Neural crest cell (in vitro differentiated cells): ENCODE measurements around the gene C2orf49. TPM values are rescaled to one million over a fixed set of nuclear protein-coding genes. Genes with fewer than 3 reads are reported as not detected.

Experiments
- DNase-seq: peaks from one replicate; pipeline ENCODE4 v3.0.0; 2021; ENCODE audit warnings: low read depth, mixed read lengths, low spot score
- H3K27ac Mint-ChIP-seq: one replicate; pipeline ENCODE4 v1.8.0; 2021; ENCODE audit warnings: mild to moderate bottlenecking, mixed read lengths; ENCODE audit not compliant: unreplicated experiment
- H3K27me3 Mint-ChIP-seq: 2 replicates; pipeline ENCODE4 v1.8.0; 2021; ENCODE audit warnings: low read depth, mild to moderate bottlenecking, mixed read lengths
- H3K36me3 Mint-ChIP-seq: 2 replicates; pipeline ENCODE4 v1.8.0; 2021; ENCODE audit warnings: low read depth, mild to moderate bottlenecking, mixed read lengths
- H3K4me1 Mint-ChIP-seq: 2 replicates; pipeline ENCODE4 v1.8.0; 2021; ENCODE audit warnings: mixed read lengths
- H3K4me3 Mint-ChIP-seq: one replicate; pipeline ENCODE4 v1.8.0; 2021; ENCODE audit warnings: mild to moderate bottlenecking, mixed read lengths
- H3K9me3 Mint-ChIP-seq: 2 replicates; pipeline ENCODE4 v1.8.0; 2021; ENCODE audit warnings: mixed read lengths
- CTCF ChIP-seq: fragments of 200-600 bp; sonication (generic); conservative IDR thresholded peaks from 2 replicates; pipeline ENCODE4 v1.5.0; 2021; ENCODE audit warnings: antibody characterized with exemption, mild to moderate bottlenecking
- total RNA-seq: library from RNA; stranded (reverse); gene quantifications from 2 replicates; pipeline ENCODE4 v1.2.1, GENCODE V29; 2021

The C2orf49 gene
- total RNA-seq, 1 donor from 2014 or later: 19.9 TPM

- Mint-ChIP-seq H3K27me3 (no peaks in the 10 kb centered on the region), H3K36me3 (no peaks in the 10 kb centered on the region), H3K27ac (no peak overlapping the region), H3K9me3 (no peaks in the 10 kb centered on the region), H3K4me1 (peaks cover 22% of the 10 kb centered on the region), H3K4me3 (no peak overlapping the region)
- no peak for DNase-seq
- no peak for TF ChIP-seq CTCF
These were observed 37.7 kb downstream of the C2orf49 start for GRCh38 chr2:105375001-105375561.

GRCh38 chr2:105376010-105376409, 38.7 kb downstream of the C2orf49 start:
- H3K4me1 Mint-ChIP-seq: peaks cover 21% of the 10 kb centered on the region
- TF ChIP-seq CTCF: no peak
- no peak overlapping the region for H3K4me3 Mint-ChIP-seq
- no peaks in the 10 kb centered on the region for H3K27me3 Mint-ChIP-seq
- no peak overlapping the region for H3K27ac Mint-ChIP-seq
- no peaks in the 10 kb centered on the region for H3K9me3 Mint-ChIP-seq
- no peaks in the 10 kb centered on the region for H3K36me3 Mint-ChIP-seq
- no peak for DNase-seq

GRCh38 chr2:105376789-105377240, 39.5 kb downstream of the C2orf49 start:
- TF ChIP-seq CTCF: no peak

GRCh38 chr2:105377871-105378270, 40.5 kb downstream of the C2orf49 start:
- no peak for DNase-seq
- H3K36me3 Mint-ChIP-seq: no peaks in the 10 kb centered on the region
- no peak overlapping the region for H3K4me3 Mint-ChIP-seq
- no peak for TF ChIP-seq CTCF
- H3K27me3 Mint-ChIP-seq: no peaks in the 10 kb centered on the region
- H3K9me3 Mint-ChIP-seq: no peaks in the 10 kb centered on the region
- H3K4me1 Mint-ChIP-seq: peaks cover 17% of the 10 kb centered on the region
- no peak overlapping the region for H3K27ac Mint-ChIP-seq

More at GRCh38 chr2:105376789-105377240, 39.5 kb downstream of the C2orf49 start:
- no peaks in the 10 kb centered on the region for H3K36me3 Mint-ChIP-seq
- H3K4me3 Mint-ChIP-seq: no peak overlapping the region
- no peak for DNase-seq
- no peaks in the 10 kb centered on the region for H3K9me3 Mint-ChIP-seq
- no peaks in the 10 kb centered on the region for H3K27me3 Mint-ChIP-seq
- H3K4me1 Mint-ChIP-seq: peaks cover 17% of the 10 kb centered on the region
- H3K27ac Mint-ChIP-seq: no peak overlapping the region

- Mint-ChIP-seq H3K36me3 (no peaks in the 10 kb centered on the region), H3K4me3 (no peak overlapping the region), H3K4me1 (peaks cover 17% of the 10 kb centered on the region), H3K27ac (no peak overlapping the region), H3K27me3 (no peaks in the 10 kb centered on the region), H3K9me3 (no peaks in the 10 kb centered on the region)
- TF ChIP-seq CTCF: no peak
- DNase-seq: no peak
These were observed 41.0 kb downstream of the C2orf49 start for GRCh38 chr2:105378276-105378840.
